ENCODE results near the gene RRM1. TPM values are rescaled to one million over a fixed set of nuclear protein-coding genes. Genes with fewer than 3 reads are reported as not detected.

Gene RRM1
- polyA plus RNA-seq, 1 donor (not counting 4 experiments of a cell fraction or from before 2014, with no cell fraction given): 65.6 TPM

- FAIRE-seq (peak; percentile 98), DNase-seq (ENCODE audit: low read depth, low spot score) (peak; percentile 70)
- H3K36me3 ChIP-seq (ENCODE audit: control insufficient read depth in 2 of 2, extremely low read depth in 1 of 2, insufficient read depth in 2 of 2, low read length in 2 of 2): peaks cover 0 to 13% of the 10 kb centered on the region in 2 experiments
- peaks cover 25% of the 10 kb centered on the region for H3K4me1 ChIP-seq (ENCODE audit: control insufficient read depth, extremely low read depth, insufficient read depth, low read length)
- H3K9me3 ChIP-seq (ENCODE audit: control insufficient read depth, low read depth, low read length): no peaks in the 10 kb centered on the region
- H3K27me3 ChIP-seq (ENCODE audit: control insufficient read depth, extremely low read depth, insufficient read depth, low read length): no peaks in the 10 kb centered on the region
- TF ChIP-seq EZH2 (IDR thresholded peaks at IDR 0.05; ENCODE audit: low read length): no peak
- TF ChIP-seq, protein P1, sequence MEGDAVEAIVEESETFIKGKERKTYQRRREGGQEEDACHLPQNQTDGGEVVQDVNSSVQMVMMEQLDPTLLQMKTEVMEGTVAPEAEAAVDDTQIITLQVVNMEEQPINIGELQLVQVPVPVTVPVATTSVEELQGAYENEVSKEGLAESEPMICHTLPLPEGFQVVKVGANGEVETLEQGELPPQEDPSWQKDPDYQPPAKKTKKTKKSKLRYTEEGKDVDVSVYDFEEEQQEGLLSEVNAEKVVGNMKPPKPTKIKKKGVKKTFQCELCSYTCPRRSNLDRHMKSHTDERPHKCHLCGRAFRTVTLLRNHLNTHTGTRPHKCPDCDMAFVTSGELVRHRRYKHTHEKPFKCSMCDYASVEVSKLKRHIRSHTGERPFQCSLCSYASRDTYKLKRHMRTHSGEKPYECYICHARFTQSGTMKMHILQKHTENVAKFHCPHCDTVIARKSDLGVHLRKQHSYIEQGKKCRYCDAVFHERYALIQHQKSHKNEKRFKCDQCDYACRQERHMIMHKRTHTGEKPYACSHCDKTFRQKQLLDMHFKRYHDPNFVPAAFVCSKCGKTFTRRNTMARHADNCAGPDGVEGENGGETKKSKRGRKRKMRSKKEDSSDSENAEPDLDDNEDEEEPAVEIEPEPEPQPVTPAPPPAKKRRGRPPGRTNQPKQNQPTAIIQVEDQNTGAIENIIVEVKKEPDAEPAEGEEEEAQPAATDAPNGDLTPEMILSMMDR (optimal IDR thresholded peaks at IDR 0.05 in 1 of 3, IDR thresholded peaks at IDR 0.05 in 1 of 3, conservative IDR thresholded peaks at IDR 0.05 in 1 of 3; ENCODE audit: extremely low read depth in 1 of 3, insufficient read depth in 2 of 3, low read length in 3 of 3): no peak
- H3K79me2 ChIP-seq (ENCODE audit: control insufficient read depth, insufficient read depth, low read length): no peaks in the 10 kb centered on the region
- dilution Hi-C loops (cut with MboI; ENCODE audit: extremely low pct_ligation_motif_present, low sequenced_read_pairs): loop anchor here (25.0 kb wide), 2 partner anchors 97 to 197 kb away; partner anchors contain the start of gene STIM1
- H3K9ac ChIP-seq (ENCODE audit: control insufficient read depth, extremely low read depth, insufficient read depth, low read length): no peak overlapping the region
- no peaks in the 10 kb centered on the region for H4K20me1 ChIP-seq (ENCODE audit: control insufficient read depth, extremely low read depth, insufficient read depth, low read length)
- H3K9me1 ChIP-seq (ENCODE audit: control insufficient read depth, extremely low read depth, insufficient read depth, low read length): no peaks in the 10 kb centered on the region
- peak overlapping the region; percentile 66 for H3K27ac ChIP-seq (ENCODE audit: control insufficient read depth, insufficient read depth, low read length)
- no peak overlapping the region for H2AFZ ChIP-seq (ENCODE audit: control insufficient read depth, low read length)
- H3K4me2 ChIP-seq (ENCODE audit: control insufficient read depth, extremely low read depth, insufficient read depth, low read depth, low read length): peak overlapping the region; percentile 83
- peak overlapping the region in 1 of 3 experiments; percentile 24 for H3K4me3 ChIP-seq (ENCODE audit: control insufficient read depth in 2 of 3, extremely low read depth in 1 of 3, insufficient read depth in 2 of 3, low read depth in 1 of 3, low read length in 3 of 3)
Measured at GRCh38 chr11:4059424-4059823, 35.2 kb upstream of the RRM1 start.

DNA sequence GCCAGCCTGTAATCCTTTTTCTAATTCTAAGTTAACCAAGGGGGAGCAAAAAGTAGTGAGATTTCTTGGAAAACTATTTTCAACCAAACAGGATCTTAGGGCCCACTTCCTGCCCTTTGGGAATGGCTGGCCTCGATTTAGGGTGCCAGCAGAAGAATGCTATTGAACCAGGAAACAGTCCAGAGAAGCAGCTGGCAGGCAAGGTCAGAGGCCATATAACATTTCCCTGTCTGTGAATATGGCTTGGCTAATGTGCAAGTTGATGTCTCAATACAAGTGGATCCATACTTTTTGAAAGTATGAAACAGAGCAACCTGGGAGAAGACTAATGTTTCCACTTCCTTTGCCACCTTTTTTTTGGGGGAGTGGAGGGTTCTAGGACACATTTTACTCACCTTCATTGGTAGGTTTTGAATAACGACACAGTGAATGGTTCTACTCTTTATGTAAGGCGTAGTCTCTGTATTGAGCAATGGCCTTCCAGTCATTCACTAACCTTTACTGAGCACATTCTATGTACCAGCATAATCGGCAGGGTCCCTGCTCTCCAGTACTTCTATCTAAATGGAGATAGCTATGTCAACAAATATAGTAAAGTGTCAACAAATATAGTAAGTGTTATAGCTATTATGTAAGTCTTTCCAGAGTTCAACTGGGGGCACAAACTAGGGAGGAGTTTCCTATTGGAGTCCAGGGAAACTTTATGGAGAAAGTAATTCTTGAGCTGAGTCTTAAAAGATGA is 34.2 kb upstream of the RRM1 start:
- H3K4me3 ChIP-seq (ENCODE audit: control insufficient read depth in 2 of 3, extremely low read depth in 1 of 3, insufficient read depth in 2 of 3, low read depth in 1 of 3, low read length in 3 of 3): no peak overlapping the region
- H3K27ac ChIP-seq (ENCODE audit: control insufficient read depth, insufficient read depth, low read length): no peak overlapping the region
- H3K4me1 ChIP-seq (ENCODE audit: control insufficient read depth, extremely low read depth, insufficient read depth, low read length): peaks cover 25% of the 10 kb centered on the region
- H3K36me3 ChIP-seq (ENCODE audit: control insufficient read depth in 2 of 2, extremely low read depth in 1 of 2, insufficient read depth in 2 of 2, low read length in 2 of 2): peaks cover 0 to 13% of the 10 kb centered on the region in 2 experiments
- H3K9ac ChIP-seq (ENCODE audit: control insufficient read depth, extremely low read depth, insufficient read depth, low read length): no peak overlapping the region
- H2AFZ ChIP-seq (ENCODE audit: control insufficient read depth, low read length): no peak overlapping the region
- H3K79me2 ChIP-seq (ENCODE audit: control insufficient read depth, insufficient read depth, low read length): no peaks in the 10 kb centered on the region
- no peaks in the 10 kb centered on the region for H3K9me3 ChIP-seq (ENCODE audit: control insufficient read depth, low read depth, low read length)
- no peak for TF ChIP-seq EZH2 (IDR thresholded peaks at IDR 0.05; ENCODE audit: low read length)
- TF ChIP-seq, protein P1 (optimal IDR thresholded peaks at IDR 0.05 in 1 of 3, IDR thresholded peaks at IDR 0.05 in 1 of 3, conservative IDR thresholded peaks at IDR 0.05 in 1 of 3; ENCODE audit: extremely low read depth in 1 of 3, insufficient read depth in 2 of 3, low read length in 3 of 3): no peak
- H3K27me3 ChIP-seq (ENCODE audit: control insufficient read depth, extremely low read depth, insufficient read depth, low read length): no peaks in the 10 kb centered on the region
- no peak overlapping the region for H3K4me2 ChIP-seq (ENCODE audit: control insufficient read depth, extremely low read depth, insufficient read depth, low read depth, low read length)
- FAIRE-seq (no peak), DNase-seq (ENCODE audit: low read depth, low spot score) (no peak)
- dilution Hi-C loops (cut with MboI; ENCODE audit: extremely low pct_ligation_motif_present, low sequenced_read_pairs): loop anchor here (25.0 kb wide), 2 partner anchors 98 to 198 kb away; partner anchors contain the start of gene STIM1
- H3K9me1 ChIP-seq (ENCODE audit: control insufficient read depth, extremely low read depth, insufficient read depth, low read length): no peaks in the 10 kb centered on the region
- no peaks in the 10 kb centered on the region for H4K20me1 ChIP-seq (ENCODE audit: control insufficient read depth, extremely low read depth, insufficient read depth, low read length)

Data from keratinocyte (primary cell).